ENCODE data around the gene ZFYVE21.

- TF ChIP-seq HMGXB4 (CRISPR knock-in tag; IDR thresholded peaks at IDR 0.05; ENCODE audit: borderline replicate concordance) (no peak), KDM1A (IDR thresholded peaks at IDR 0.05; ENCODE audit: low read depth) (no peak), PBX3 (IDR thresholded peaks at IDR 0.05) (no peak), ZNF302 (CRISPR knock-in tag; IDR thresholded peaks at IDR 0.05) (no peak), ESRRA (IDR thresholded peaks at IDR 0.05; ENCODE audit: borderline replicate concordance, low read length) (no peak)
Measured at GRCh38 chr14:103749452-103749851, 33.8 kb downstream of the ZFYVE21 start.

Data from A549 (cell line).